ENCODE data around the gene CELF1. TPM values are rescaled to one million over a fixed set of nuclear protein-coding genes. Genes with fewer than 3 reads are reported as not detected.
A peak's percentile ranks its signal among the peaks of the same experiment; 100 is the strongest.

Gene CELF1
- total and polyA plus RNA-seq, 4 donors, result 83.0 to 168 (median 121) TPM

GRCh38 chr11:47577460-47578041 lies 24.6 kb upstream of the CELF1 start:
- Histone ChIP-seq H3K36me3 (ENCODE audit: control insufficient read depth, insufficient read depth, low read length) (peaks cover 60% of the 10 kb centered on the region), H3K27ac (ENCODE audit: low read depth, low read length) (peak overlapping the region; percentile 87), H3K9me3 (ENCODE audit: control insufficient read depth, insufficient read depth, low read length) (no peaks in the 10 kb centered on the region), H3K27me3 (ENCODE audit: control insufficient read depth, insufficient read depth, low read length) (no peaks in the 10 kb centered on the region), H3K4me3 (ENCODE audit: low read depth, low read length) (peak overlapping the region; percentile 82), H3K4me1 (ENCODE audit: control insufficient read depth, insufficient read depth, low read length) (peaks cover 28% of the 10 kb centered on the region)
- 69% methylated on average over 10 of the region's 13 CpGs for WGBS (ENCODE audit: insufficient coverage)
- DNase-seq (ENCODE audit: low read depth in 4 of 6, low spot score in 6 of 6), result no peak

GRCh38 chr11:47573321-47573720 lies 20.4 kb upstream of the CELF1 start:
- Histone ChIP-seq H3K27me3 (ENCODE audit: control insufficient read depth, insufficient read depth, low read length) (no peaks in the 10 kb centered on the region), H3K36me3 (ENCODE audit: control insufficient read depth, insufficient read depth, low read length) (peaks cover 50% of the 10 kb centered on the region), H3K4me3 (ENCODE audit: low read depth, low read length) (no peak overlapping the region), H3K4me1 (ENCODE audit: control insufficient read depth, insufficient read depth, low read length) (peaks cover 22% of the 10 kb centered on the region), H3K27ac (ENCODE audit: low read depth, low read length) (no peak overlapping the region), H3K9me3 (ENCODE audit: control insufficient read depth, insufficient read depth, low read length) (no peaks in the 10 kb centered on the region)
- no peak for DNase-seq (ENCODE audit: low read depth in 4 of 6, low spot score in 6 of 6)
- 75% methylated on average over 7 of the region's 11 CpGs for WGBS (ENCODE audit: insufficient coverage)

- peaks cover 17% of the 10 kb centered on the region for H3K4me1 ChIP-seq (ENCODE audit: control insufficient read depth, insufficient read depth, low read length)
- no peaks in the 10 kb centered on the region for H3K27me3 ChIP-seq (ENCODE audit: control insufficient read depth, insufficient read depth, low read length)
- H3K36me3 ChIP-seq (ENCODE audit: control insufficient read depth, insufficient read depth, low read length), result peaks cover 52% of the 10 kb centered on the region
- H3K9me3 ChIP-seq (ENCODE audit: control insufficient read depth, insufficient read depth, low read length), result no peaks in the 10 kb centered on the region
- peak in 1 of 6 donors; percentile 22 for DNase-seq (ENCODE audit: low read depth in 4 of 6, low spot score in 6 of 6)
- 20% methylated on average over 6 of the region's 8 CpGs for WGBS (ENCODE audit: insufficient coverage)
- no peak overlapping the region for H3K27ac ChIP-seq (ENCODE audit: low read depth, low read length)
- no peak overlapping the region for H3K4me3 ChIP-seq (ENCODE audit: low read depth, low read length)
These were observed 19.9 kb upstream of the CELF1 start for GRCh38 chr11:47572715-47573255.

- H3K36me3 ChIP-seq (ENCODE audit: control insufficient read depth, insufficient read depth, low read length), result peaks cover 55% of the 10 kb centered on the region
- no peak for DNase-seq (ENCODE audit: low read depth in 4 of 6, low spot score in 6 of 6)
- no CpG with 5 or more reads among the region's 1 CpG for WGBS (ENCODE audit: insufficient coverage)
- no peak overlapping the region for H3K4me3 ChIP-seq (ENCODE audit: low read depth, low read length)
- no peaks in the 10 kb centered on the region for H3K27me3 ChIP-seq (ENCODE audit: control insufficient read depth, insufficient read depth, low read length)
- no peaks in the 10 kb centered on the region for H3K9me3 ChIP-seq (ENCODE audit: control insufficient read depth, insufficient read depth, low read length)
- peaks cover 11% of the 10 kb centered on the region for H3K4me1 ChIP-seq (ENCODE audit: control insufficient read depth, insufficient read depth, low read length)
- H3K27ac ChIP-seq (ENCODE audit: low read depth, low read length), result no peak overlapping the region
These were observed 19.0 kb upstream of the CELF1 start for GRCh38 chr11:47571895-47572294.

- no peak overlapping the region for H3K4me3 ChIP-seq (ENCODE audit: low read depth, low read length)
- no peak overlapping the region for H3K27ac ChIP-seq (ENCODE audit: low read depth, low read length)
- DNase-seq (ENCODE audit: low read depth in 4 of 6, low spot score in 6 of 6), result no peak
- H3K9me3 ChIP-seq (ENCODE audit: control insufficient read depth, insufficient read depth, low read length), result no peaks in the 10 kb centered on the region
- H3K4me1 ChIP-seq (ENCODE audit: control insufficient read depth, insufficient read depth, low read length), result peaks cover 12% of the 10 kb centered on the region
- WGBS (ENCODE audit: insufficient coverage), result 69% methylated on average over 3 of the region's 4 CpGs
- H3K27me3 ChIP-seq (ENCODE audit: control insufficient read depth, insufficient read depth, low read length), result no peaks in the 10 kb centered on the region
- H3K36me3 ChIP-seq (ENCODE audit: control insufficient read depth, insufficient read depth, low read length), result peaks cover 52% of the 10 kb centered on the region
These were observed 18.4 kb upstream of the CELF1 start for GRCh38 chr11:47571357-47571729.

GRCh38 chr11:47570651-47571356 lies 17.9 kb upstream of the CELF1 start:
- H3K27me3 ChIP-seq (ENCODE audit: control insufficient read depth, insufficient read depth, low read length), result no peaks in the 10 kb centered on the region
- 100% methylated on average over 1 of the region's 3 CpGs for WGBS (ENCODE audit: insufficient coverage)
- peaks cover 47% of the 10 kb centered on the region for H3K36me3 ChIP-seq (ENCODE audit: control insufficient read depth, insufficient read depth, low read length)
- no peak for DNase-seq (ENCODE audit: low read depth in 4 of 6, low spot score in 6 of 6)
- no peaks in the 10 kb centered on the region for H3K9me3 ChIP-seq (ENCODE audit: control insufficient read depth, insufficient read depth, low read length)
- no peak overlapping the region for H3K27ac ChIP-seq (ENCODE audit: low read depth, low read length)
- H3K4me3 ChIP-seq (ENCODE audit: low read depth, low read length), result no peak overlapping the region
- peaks cover 18% of the 10 kb centered on the region for H3K4me1 ChIP-seq (ENCODE audit: control insufficient read depth, insufficient read depth, low read length)

GRCh38 chr11:47569646-47570045 lies 16.7 kb upstream of the CELF1 start:
- Histone ChIP-seq H3K27me3 (ENCODE audit: control insufficient read depth, insufficient read depth, low read length) (no peaks in the 10 kb centered on the region), H3K27ac (ENCODE audit: low read depth, low read length) (no peak overlapping the region), H3K9me3 (ENCODE audit: control insufficient read depth, insufficient read depth, low read length) (no peaks in the 10 kb centered on the region), H3K4me3 (ENCODE audit: low read depth, low read length) (no peak overlapping the region), H3K4me1 (ENCODE audit: control insufficient read depth, insufficient read depth, low read length) (peaks cover 27% of the 10 kb centered on the region), H3K36me3 (ENCODE audit: control insufficient read depth, insufficient read depth, low read length) (peaks cover 35% of the 10 kb centered on the region)
- over 99% methylated on average over 7 of the region's 7 CpGs for WGBS (ENCODE audit: insufficient coverage)
- no peak for DNase-seq (ENCODE audit: low read depth in 4 of 6, low spot score in 6 of 6)

- WGBS (ENCODE audit: insufficient coverage), result 48% methylated on average over 12 of the region's 17 CpGs
- Histone ChIP-seq H3K27ac (ENCODE audit: low read depth, low read length) (no peak overlapping the region), H3K27me3 (ENCODE audit: control insufficient read depth, insufficient read depth, low read length) (no peaks in the 10 kb centered on the region), H3K9me3 (ENCODE audit: control insufficient read depth, insufficient read depth, low read length) (no peaks in the 10 kb centered on the region), H3K36me3 (ENCODE audit: control insufficient read depth, insufficient read depth, low read length) (peaks cover 19% of the 10 kb centered on the region), H3K4me1 (ENCODE audit: control insufficient read depth, insufficient read depth, low read length) (peaks cover 16% of the 10 kb centered on the region), H3K4me3 (ENCODE audit: low read depth, low read length) (peak overlapping the region; percentile 74)
- no peak for DNase-seq (ENCODE audit: low read depth in 4 of 6, low spot score in 6 of 6)
These were observed 13.3 kb upstream of the CELF1 start for GRCh38 chr11:47566149-47566698.

- DNase-seq (ENCODE audit: low read depth in 4 of 6, low spot score in 6 of 6), result peak in 2 of 6 donors; percentile 76 to 79
- under 1% methylated on average over 86 of the region's 86 CpGs for WGBS (ENCODE audit: insufficient coverage)
These were observed 12.6 kb upstream of the CELF1 start, which contains the start of gene PTPMT1 for GRCh38 chr11:47565340-47566148. PTPMT1 (plus strand) TSS chr11:47565599; CDS start chr11:47565623, 24 bp downstream.

More at GRCh38 chr11:47565340-47566148, 12.6 kb upstream of the CELF1 start, which contains the start of gene PTPMT1:
- Histone ChIP-seq H3K4me3 (ENCODE audit: low read depth, low read length) (peak within 1 kb of the TSS; percentile 74), H3K9me3 (ENCODE audit: control insufficient read depth, insufficient read depth, low read length) (no peaks in the 10 kb centered on the region), H3K36me3 (ENCODE audit: control insufficient read depth, insufficient read depth, low read length) (peaks cover 19% of the 10 kb centered on the region), H3K27ac (ENCODE audit: low read depth, low read length) (peak within 1 kb of the TSS; percentile 82), H3K4me1 (ENCODE audit: control insufficient read depth, insufficient read depth, low read length) (peaks cover 16% of the 10 kb centered on the region), H3K27me3 (ENCODE audit: control insufficient read depth, insufficient read depth, low read length) (no peaks in the 10 kb centered on the region)

Data from spinal cord (tissue), 10 donors.